ENCODE results near the gene PRMT2. TPM values are rescaled to one million over a fixed set of nuclear protein-coding genes. Genes with fewer than 3 reads are reported as not detected.

The PRMT2 gene
- total and polyA plus RNA-seq, 12 donors = 31.2 to 70.1 (median 54.2) TPM

DNA sequence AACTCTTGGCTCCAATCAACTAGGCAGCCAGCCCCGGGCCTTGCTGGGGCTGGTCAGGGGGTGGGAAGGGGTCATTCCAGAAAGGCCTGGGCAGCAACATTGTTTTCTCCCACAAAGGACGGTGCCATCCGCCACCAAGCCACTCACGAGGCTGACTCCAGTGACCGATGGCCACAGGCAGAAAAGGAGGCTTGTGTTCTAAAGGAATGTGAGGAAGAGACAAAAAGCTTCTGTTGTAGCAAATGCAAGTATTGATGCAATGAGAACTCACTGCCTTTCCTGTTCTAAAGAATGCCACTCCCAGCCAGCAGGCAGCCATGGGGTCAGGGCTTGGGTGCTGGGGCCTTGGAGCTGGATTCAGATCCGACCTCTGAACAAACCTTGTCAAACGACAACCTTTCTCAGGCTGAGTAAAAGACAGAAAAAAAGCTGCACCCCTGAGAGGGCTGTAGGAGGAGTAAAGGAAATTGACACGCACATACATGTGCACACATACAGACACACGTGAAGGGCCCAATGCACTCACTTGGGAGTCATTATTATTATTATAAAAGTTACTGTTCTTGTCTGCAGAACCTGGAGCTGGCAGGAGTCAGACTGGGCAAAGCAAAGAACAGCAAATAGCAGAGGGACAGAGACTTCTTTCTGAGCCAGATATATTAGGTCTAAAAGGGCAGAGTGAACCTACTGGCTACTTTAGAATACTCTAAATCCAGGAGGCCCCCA is 13.9 kb upstream of the PRMT2 start:
- H3K4me1 ChIP-seq = peaks cover 0 to 35% (median 0%) of the 10 kb centered on the region in 9 donors
- TF ChIP-seq, protein P1, sequence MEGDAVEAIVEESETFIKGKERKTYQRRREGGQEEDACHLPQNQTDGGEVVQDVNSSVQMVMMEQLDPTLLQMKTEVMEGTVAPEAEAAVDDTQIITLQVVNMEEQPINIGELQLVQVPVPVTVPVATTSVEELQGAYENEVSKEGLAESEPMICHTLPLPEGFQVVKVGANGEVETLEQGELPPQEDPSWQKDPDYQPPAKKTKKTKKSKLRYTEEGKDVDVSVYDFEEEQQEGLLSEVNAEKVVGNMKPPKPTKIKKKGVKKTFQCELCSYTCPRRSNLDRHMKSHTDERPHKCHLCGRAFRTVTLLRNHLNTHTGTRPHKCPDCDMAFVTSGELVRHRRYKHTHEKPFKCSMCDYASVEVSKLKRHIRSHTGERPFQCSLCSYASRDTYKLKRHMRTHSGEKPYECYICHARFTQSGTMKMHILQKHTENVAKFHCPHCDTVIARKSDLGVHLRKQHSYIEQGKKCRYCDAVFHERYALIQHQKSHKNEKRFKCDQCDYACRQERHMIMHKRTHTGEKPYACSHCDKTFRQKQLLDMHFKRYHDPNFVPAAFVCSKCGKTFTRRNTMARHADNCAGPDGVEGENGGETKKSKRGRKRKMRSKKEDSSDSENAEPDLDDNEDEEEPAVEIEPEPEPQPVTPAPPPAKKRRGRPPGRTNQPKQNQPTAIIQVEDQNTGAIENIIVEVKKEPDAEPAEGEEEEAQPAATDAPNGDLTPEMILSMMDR (IDR thresholded peaks at IDR 0.05) = no peak
- H3K36me3 ChIP-seq = no peaks in the 10 kb centered on the region
- WGBS, 2 donors = 80 to 81% methylated on average over 9 of the region's 9 CpGs
- no peak overlapping the region for H3K4me3 ChIP-seq
- H3K27me3 ChIP-seq = no peaks in the 10 kb centered on the region
- H3K27ac ChIP-seq = peak overlapping the region in 6 of 10 donors; percentile 22 to 78 (median 40)
- ATAC-seq (peak in 3 of 8 donors; percentile 18 to 32 (median 32)), DNase-seq (no peak)
- peaks cover 0 to 22% (median 11%) of the 10 kb centered on the region in 11 donors for H3K9me3 ChIP-seq
- intact Hi-C loops (cut with DNase I) = no loop called here

DNA sequence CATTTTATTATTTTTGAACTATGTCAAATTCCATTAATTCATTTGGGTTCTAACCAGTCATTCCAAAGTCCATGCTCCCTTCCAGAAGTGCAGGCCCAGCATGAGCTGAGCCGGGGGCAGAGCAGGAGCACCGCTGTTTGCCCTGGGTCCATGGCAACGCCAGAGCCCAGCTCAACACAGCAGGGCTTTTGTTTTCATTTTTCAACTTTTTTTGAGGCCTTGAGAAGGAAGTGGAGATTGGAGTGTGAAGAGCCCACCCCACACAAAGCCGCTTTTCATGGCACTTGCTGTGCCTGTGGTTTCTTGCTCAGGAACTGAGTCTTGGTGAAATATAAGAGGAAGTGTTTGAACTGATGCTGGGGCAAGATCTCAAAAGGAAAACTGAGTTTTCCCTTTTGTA is 13.2 kb upstream of the PRMT2 start:
- peak overlapping the region in 8 of 10 donors; percentile 29 to 78 (median 51) for H3K27ac ChIP-seq
- DNase-seq (no peak), ATAC-seq (peak in 7 of 8 donors; percentile 75 to 91 (median 82))
- H3K4me1 ChIP-seq = peaks cover 0 to 41% (median 0%) of the 10 kb centered on the region in 9 donors
- WGBS, 2 donors = 66 to 70% methylated on average over 4 of the region's 4 CpGs
- H3K36me3 ChIP-seq = no peaks in the 10 kb centered on the region
- no peaks in the 10 kb centered on the region for H3K27me3 ChIP-seq
- TF ChIP-seq, protein P1 (IDR thresholded peaks at IDR 0.05) = no peak
- intact Hi-C loops (cut with DNase I) = no loop called here
- no peak overlapping the region for H3K4me3 ChIP-seq
- H3K9me3 ChIP-seq = peaks cover 0 to 28% (median 11%) of the 10 kb centered on the region in 11 donors

DNA sequence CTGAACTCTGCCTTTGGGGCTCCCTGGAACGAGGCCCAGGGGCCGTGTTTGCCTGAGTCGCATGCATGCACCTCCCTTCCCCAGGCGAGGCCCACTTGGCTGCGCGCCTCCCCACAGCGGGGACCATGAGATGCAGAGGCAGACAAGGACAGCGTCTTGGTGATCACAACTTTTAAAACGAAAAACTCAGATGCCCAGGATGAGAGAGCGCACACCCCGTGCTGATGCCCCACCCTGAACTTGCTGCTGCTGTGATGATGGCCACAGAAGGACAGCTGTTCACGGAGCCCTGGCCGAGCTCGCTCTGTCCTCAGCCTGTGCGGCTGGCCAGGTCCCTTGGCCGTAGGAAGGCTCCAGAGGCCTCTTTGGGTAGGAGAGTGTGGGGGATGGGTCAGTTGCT is 11.4 kb upstream of the PRMT2 start:
- Histone ChIP-seq H3K9me3 (peaks cover 0 to 33% (median 11%) of the 10 kb centered on the region in 11 donors), H3K4me3 (no peak overlapping the region), H3K36me3 (no peaks in the 10 kb centered on the region), H3K4me1 (peaks cover 0 to 40% (median 0%) of the 10 kb centered on the region in 9 donors), H3K27ac (no peak overlapping the region), H3K27me3 (no peaks in the 10 kb centered on the region)
- WGBS, 2 donors = 81 to 86% methylated on average over 16 of the region's 16 CpGs
- ATAC-seq (no peak), DNase-seq (no peak)
- intact Hi-C loops (cut with DNase I) = no loop called here
- TF ChIP-seq, protein P1 (IDR thresholded peaks at IDR 0.05) = no peak

DNA sequence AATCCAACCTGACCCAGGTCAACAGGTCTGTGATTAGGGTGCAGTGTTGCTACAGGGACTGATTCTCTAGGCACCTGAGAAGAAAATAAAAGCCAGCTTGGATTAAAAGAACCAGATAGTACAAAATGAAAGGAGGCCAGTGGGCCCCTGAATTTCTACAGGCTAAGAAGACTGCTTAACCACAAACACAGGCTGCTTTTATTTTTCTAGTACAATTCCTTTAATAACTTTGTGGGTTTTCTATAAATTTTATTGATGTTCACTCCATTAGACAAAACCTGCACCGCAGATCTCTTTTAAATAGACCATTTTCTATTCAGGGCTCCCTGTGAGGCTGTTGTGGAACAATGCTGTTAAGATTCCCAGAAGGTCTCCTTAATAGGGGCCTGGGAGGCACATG is 9.7 kb upstream of the PRMT2 start:
- WGBS, 2 donors = 85 to 96% methylated on average over 1 of the region's 1 CpG
- intact Hi-C loops (cut with DNase I) = no loop called here
- TF ChIP-seq, protein P1 (IDR thresholded peaks at IDR 0.05) = no peak

More for the DNA sequence above, 9.7 kb upstream of the PRMT2 start:
- peaks cover 0 to 29% (median 11%) of the 10 kb centered on the region in 11 donors for H3K9me3 ChIP-seq
- H3K36me3 ChIP-seq = no peaks in the 10 kb centered on the region
- H3K4me1 ChIP-seq = peaks cover 0 to 40% (median 0%) of the 10 kb centered on the region in 9 donors
- no peak overlapping the region for H3K4me3 ChIP-seq
- H3K27me3 ChIP-seq = no peaks in the 10 kb centered on the region
- no peak overlapping the region for H3K27ac ChIP-seq
- ATAC-seq (no peak), DNase-seq (no peak)

All from heart right ventricle (tissue), 16 donors.